GM12874 (cell line): ENCODE results near the gene DHX34.

Experiments used
- CTCF ChIP-seq: IDR thresholded peaks from 2 replicates; pipeline ENCODE4 v1.5.1; 2011; ENCODE audit warnings: low read depth, mild to moderate bottlenecking, control low read depth, low read length, moderate library complexity; ENCODE audit not compliant: insufficient read depth

Gene DHX34

DNA sequence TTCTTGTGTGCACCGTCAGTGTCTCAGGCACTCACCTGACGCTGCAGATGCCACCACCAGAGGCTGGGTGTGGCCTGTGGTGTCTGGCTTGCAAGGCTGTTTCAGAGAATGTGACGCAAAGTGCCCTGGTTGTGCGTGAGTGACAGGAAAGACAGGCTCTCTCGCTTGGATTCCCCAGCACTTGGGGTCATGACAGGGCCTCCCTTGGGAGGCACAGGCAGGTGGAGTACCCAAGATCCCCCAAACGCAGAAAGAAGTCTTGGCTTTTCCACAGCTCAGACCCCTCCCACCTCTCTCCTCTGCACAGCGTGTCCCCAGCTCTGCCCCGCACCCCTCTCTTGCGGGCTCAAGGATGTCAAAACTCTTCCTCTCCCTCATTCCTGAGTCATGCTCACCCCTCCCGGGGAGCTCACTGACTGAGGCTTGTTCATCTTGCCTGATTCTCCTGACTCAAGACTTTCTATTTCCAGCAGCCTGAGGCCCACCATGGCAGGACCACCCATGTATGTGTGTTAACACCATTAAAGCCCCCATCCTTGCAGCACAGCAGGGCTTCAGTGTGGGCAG, 21.0 kb downstream of the DHX34 start:
- TF ChIP-seq CTCF, result no peak

DNA sequence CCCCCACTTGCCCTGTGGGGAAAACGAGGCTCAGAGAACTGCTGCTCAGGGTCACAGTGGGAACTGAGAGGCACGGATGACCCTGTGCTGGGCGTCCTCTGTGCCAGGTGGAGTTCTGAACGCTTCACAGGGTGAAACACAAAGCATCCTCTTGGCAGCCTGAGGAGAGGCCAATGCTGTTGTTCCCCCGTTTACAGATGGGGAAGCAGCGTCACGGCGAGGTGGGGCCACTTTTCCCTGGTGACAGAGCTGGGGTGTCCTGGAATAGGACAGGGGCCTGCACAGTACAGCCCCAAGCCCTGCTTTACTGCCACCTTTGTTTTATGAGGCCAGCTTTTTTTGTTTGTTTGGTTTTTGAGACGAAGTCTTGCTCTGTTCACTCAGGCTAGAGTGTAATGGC, 22.1 kb downstream of the DHX34 start:
- no peak for TF ChIP-seq CTCF

GRCh38 chr19:47372603-47373002, 23.5 kb downstream of the DHX34 start:
- TF ChIP-seq CTCF, result no peak

- no peak for TF ChIP-seq CTCF
Observed at GRCh38 chr19:47373246-47374240, 24.4 kb downstream of the DHX34 start.

DNA sequence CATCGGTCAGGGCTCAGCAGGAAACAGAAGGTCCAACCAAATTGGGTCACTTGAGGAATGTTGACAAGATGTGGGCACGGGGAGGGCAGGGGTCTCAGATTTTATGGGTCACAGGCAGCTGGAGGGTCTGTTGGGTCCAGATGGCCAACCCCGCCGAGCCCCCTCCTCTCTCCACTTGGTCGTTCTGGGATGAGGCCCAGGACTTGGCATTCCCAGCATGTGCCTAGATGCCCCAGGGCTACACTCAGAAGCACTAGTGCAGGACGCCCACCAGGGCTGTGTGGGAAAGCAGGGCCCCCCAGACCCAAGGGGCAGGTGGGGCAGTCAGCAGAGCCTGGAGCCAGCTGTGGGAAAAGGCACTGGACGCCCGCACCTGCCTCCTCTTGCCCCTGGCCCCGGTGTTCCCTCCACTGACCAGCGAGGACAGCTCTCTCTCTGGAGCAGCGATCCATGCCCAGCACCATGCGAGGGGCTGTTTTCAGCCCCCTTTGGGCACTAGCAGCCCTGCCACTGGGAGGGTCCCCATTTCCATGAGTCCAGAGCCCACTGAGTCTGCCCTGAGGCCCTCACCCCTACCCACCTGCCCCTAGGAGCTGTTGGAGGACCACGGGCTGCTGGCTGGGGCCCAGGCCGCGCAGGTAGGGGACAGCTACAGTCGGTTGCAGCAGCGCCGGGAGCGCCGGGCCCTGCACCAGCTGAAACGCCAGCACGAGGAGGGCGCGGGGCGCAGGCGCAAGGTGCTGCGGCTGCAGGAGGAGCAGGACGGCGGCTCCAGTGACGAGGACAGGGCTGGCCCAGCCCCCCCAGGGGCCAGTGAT, 26.0 kb downstream of the DHX34 start:
- TF ChIP-seq CTCF, result no peak

- no peak for TF ChIP-seq CTCF
Observed at GRCh38 chr19:47375694-47376588, 26.8 kb downstream of the DHX34 start.
